Fibroblast of peridontal ligament (primary cell): ENCODE measurements around the gene ANKMY1.
A peak's percentile ranks its signal among the peaks of the same experiment; 100 is the strongest.

Experiments used
- DNase-seq: peaks from one replicate; pipeline ENCODE4 v3.0.0-alpha.2; 2010; ENCODE audit errors: extremely low read depth

ANKMY1 gene

DNA sequence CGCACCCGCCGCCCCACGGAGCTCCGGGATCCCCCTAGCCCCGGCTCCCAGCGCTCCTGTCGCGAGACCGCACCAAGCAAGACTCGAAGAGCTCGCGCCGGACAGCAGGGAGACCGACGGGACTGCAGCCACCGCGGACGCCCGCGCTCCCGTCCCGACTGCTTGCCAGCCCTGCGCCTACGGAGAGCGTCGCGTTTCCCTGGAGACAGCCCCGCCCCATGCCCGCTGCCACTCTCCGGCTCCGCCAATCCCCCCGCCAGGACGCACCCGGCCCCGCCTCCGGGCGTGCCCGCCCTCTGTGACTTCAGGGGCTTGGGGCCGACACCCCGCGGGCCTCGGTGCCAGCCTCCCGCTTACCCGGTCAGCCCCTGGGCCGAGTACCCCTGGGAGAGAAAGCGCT is at the start of gene ANKMY1:
ANKMY1 (minus strand) TSS at position 181 of the 400 bp plus-strand sequence. CDS start 653 bp downstream, outside the sequence.
- DNase-seq, result peak; percentile 53

GRCh38 chr2:240605867-240606743 is 48.3 kb upstream of the ANKMY1 start:
- no peak for DNase-seq

- DNase-seq, result no peak
Measured at GRCh38 chr2:240604939-240605716, 47.3 kb upstream of the ANKMY1 start.

- peak; percentile 12 for DNase-seq
Measured at GRCh38 chr2:240604291-240604938, 46.6 kb upstream of the ANKMY1 start.

DNA sequence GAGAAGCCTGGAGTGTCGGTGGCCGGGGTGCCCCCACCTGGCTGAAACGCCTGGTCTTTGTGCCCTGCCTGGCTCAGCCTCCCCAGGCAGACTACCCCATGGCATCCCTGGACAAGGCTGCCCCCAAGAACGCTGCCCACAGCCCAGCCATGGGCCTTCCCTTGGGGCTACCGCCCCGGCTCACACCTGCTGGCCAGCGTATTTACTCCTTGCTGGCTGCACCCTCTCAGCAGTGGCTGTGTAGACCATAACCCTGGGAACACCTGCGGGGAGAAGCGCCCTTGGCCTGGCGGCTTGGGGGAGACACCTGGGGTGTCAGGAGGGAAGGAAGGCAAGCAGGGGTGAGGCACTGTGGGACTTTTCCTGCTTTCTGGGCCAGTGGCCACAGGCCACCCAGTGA is 46.1 kb upstream of the ANKMY1 start:
- no peak for DNase-seq

DNA sequence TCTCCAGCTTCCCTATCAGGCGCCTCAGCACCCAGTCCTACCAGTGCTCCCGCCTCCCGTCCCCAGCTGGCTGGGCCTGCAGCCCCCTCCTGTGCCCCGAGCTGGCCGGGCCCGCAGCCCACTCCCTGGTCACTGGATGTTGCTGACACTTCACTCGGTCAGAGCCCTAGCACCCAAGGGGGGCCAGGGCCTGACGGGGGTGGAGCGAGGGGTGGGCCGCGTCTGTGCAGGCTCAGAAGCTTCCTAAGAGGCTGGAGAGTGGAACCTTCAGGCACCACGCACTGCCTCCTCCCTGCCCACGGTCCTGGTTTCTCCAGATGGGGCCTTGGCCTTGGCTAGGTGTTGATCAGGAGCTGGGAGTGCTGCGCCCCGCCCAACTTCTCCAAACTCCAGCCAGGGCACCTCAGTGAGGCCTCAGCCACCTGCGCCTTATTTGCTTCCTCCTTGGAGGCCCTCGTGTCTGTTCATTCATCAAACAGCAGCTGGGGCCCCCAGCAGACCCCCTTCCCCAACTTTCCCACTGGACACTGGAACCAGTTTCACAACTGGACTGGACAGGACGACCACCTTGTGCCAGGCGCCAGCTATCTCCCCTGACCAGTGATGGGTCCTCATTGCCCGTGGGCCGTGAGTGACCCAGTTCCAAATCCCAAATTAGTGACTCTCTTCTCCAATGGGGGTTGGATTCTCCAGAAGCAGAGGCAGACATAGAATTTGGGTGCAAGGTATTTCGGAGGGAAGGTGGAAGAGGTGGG is 45.5 kb upstream of the ANKMY1 start:
- no peak for DNase-seq

GRCh38 chr2:240602266-240603050 is 44.7 kb upstream of the ANKMY1 start:
- DNase-seq, result no peak

GRCh38 chr2:240601831-240602160 is 44.0 kb upstream of the ANKMY1 start:
- DNase-seq, result no peak

- no peak for DNase-seq
Measured at GRCh38 chr2:240601061-240601830, 43.5 kb upstream of the ANKMY1 start.

DNA sequence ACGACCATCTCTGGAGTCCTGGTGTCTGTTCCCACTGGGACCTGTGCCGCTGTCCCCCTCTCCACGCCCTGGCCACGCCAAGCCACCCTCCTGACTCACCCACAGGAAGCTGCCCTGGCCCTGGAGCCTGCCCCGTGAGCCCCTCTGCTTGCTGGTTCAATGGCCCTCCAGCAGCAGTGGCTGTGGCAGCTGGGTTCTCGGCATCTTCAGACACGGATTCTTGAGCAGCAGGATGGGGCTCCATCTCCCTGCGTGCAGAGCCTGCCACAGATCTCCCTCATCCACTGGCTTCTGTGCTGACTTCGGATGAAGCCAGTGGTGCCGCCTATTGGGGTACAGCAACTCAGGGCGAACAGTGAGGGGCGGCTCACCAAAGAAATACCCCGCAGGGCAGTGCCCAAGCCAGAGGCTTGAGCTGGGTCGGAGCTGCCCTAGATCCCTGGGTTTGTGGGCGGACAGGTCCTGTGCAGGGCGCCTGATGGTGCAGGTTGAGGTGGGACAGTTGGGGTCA is 42.7 kb upstream of the ANKMY1 start:
- DNase-seq, result no peak

DNA sequence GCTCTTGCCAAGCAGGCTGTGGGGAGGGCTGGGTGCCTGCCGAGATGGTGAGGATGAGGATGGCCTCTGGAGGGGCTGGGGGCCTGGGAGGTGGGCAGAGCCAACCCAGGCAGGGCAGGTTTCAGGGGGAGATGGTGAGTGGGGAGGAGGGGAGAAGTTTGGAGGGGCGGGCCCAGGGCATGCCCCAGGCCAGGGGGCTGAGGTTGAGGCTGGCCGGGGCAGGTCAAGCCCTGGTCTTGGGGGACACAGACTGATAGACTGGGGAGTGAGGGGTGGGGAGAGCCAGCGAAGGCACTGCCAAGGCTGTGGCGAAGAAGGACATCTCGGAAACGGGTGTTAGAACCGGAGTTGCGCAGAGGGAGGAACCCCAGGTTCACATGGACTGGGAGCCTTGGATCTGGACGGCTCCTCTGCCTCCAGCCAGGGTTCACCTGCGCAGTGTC is 41.4 kb upstream of the ANKMY1 start:
- DNase-seq, result no peak

DNA sequence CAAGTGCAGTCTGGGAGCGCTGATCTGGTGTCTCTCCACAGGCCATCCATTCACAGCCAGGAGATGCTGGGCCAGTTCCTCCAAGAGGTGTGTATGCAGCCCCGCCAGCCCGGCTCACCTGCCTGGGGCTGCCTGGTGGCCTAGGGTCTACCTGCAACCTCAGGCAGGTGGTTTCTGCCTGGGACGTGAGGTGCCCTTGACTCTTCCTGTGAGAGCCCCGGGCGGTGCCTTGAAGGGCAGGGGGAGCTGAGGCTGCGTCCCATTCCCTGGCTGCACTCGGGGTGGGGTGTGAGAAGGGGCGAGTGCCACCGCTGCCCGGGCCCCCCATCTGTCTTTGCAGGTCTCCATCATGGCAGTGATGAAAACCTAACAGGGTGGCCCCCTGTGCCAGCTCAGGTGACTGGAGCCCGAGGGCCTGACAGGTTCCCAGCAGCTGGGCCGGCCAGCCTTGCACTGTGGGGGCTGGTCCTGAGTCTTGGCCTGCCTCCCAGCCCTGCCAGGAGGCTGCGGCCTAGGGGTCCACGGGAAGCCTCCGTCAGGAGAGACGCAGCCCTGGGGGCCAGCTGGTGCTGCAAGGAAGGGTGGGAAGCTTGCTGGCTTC is 40.6 kb upstream of the ANKMY1 start:
- DNase-seq, result no peak

- no peak for DNase-seq
Measured at GRCh38 chr2:240597419-240598181, 39.8 kb upstream of the ANKMY1 start.

DNA sequence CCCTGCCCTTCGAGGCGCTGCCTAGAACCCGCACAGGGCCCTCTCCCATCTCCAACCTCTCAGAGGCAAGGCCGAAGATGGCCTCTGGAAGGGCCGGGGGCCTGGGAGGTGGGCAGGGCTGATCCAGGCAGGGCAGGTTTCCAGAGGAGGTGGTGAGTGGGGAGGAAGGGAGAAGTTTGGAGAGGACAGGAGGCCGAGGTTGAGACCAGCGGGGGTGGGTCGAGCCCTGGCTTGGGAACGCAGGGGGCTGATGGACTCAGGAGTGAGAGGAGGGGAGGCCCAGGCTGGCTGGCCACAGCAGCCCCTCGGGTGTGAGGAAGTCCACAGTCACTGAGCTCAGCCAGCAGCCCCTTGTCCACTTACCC is 39.2 kb upstream of the ANKMY1 start:
- DNase-seq, result no peak

DNA sequence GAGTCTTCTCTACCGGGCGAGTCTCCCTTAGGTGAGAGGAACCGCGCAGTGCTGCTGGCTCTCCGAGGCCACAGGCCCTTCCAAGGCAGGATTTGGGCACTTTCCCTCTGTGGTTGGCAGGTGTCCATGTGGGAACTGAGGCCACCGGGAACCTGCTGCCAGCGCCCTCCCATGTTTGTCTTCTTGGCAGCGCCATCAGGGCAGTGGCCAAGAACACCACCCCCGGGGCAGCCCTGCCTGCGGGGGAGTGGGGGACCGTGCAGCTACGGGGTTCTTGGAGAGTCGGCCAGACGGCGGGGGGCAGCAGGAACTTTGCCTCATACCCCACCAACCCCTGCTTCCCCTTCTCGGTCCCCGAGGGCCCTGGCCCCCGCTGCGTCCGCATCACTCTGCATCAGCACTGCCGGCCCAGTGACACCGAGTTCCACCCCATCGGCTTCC is 38.7 kb upstream of the ANKMY1 start:
- DNase-seq, result no peak

DNA sequence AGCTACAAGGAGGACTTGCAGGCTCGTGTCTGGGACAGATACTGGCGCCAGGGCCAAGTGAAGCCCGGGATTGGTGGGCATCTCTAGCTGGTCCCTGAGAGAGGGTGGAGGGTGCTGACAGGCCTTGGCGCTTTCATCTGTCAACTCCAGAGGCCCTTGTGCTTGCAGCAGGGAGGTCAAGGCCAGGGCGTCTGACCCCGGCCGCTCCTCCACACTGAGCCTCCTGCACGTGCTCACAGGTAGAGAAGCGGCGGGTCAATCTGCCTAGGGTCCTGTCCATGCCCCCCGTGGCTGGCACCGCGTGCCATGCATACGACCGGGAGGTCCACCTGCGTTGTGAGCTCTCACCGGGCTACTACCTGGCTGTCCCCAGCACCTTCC is 38.3 kb upstream of the ANKMY1 start:
- no peak for DNase-seq

DNA sequence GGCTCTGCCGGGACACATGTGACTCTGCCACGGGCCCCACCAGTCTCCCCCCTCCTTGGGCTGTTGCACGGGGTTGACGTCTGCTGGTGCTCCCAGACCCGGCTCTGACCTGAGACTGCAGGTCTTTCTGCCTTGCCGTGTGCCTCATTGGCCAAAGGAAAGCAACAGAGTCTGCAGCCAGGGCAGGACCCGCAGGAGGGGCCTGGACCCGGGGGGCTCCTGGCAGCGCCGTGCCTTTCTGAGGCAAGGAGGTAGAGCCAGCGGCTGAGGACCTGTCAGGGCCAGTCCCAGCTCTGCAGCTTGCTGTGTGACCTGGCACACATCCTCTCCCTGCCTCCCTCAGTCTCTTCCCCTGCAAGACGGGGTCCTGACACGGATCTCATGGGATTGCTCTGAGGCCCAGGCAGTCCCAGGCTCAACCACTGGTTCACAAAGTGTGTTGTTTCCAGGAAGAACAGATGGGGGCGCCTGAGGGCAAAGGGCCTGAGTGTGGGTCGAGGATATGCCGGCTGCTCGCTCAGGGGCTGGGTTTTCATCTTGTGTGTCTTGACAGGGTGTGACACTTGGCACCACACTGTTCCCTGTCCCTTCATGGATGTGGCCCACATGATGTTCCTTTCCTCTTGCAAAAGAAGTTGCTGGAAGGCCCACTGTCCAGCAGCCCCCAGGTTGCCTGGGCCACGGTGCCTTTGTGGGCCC is 37.7 kb upstream of the ANKMY1 start:
- DNase-seq, result no peak
